H9 (cell line): Measurements from ENCODE around the gene DENND1C. TPM values are rescaled to one million over a fixed set of nuclear protein-coding genes. Genes with fewer than 3 reads are reported as not detected.

ENCODE experiments used
- DNase-seq: peaks from one replicate; pipeline ENCODE4 v3.0.0-alpha.2; 2017
- H2AFZ ChIP-seq: one replicate; pipeline ENCODE4 v1.6.1; 2013; ENCODE audit warnings: mild to moderate bottlenecking, low read length, control low read depth, moderate library complexity
- H2AK5ac ChIP-seq: 2 replicates; pipeline ENCODE4 v1.6.1; 2013; ENCODE audit warnings: low read length, control low read depth, mixed read lengths; ENCODE audit not compliant: insufficient read length
- H2BK120ac ChIP-seq: one replicate; pipeline ENCODE4 v1.6.1; 2013; ENCODE audit warnings: low read depth, mild to moderate bottlenecking, low read length, control low read depth, inconsistent platforms; ENCODE audit not compliant: poor library complexity, severe bottlenecking
- H2BK12ac ChIP-seq: 2 replicates; pipeline ENCODE4 v1.6.1; 2013; ENCODE audit warnings: low read length, control low read depth, mixed read lengths, low read depth; ENCODE audit not compliant: insufficient read length
- H2BK15ac ChIP-seq: 2 replicates; pipeline ENCODE4 v1.6.1; 2013; ENCODE audit warnings: low read depth, low read length, control low read depth
- H2BK20ac ChIP-seq: one replicate; pipeline ENCODE4 v1.6.1; 2013; ENCODE audit warnings: low read depth, mild to moderate bottlenecking, low read length, control low read depth, inconsistent platforms; ENCODE audit not compliant: poor library complexity, severe bottlenecking
- H2BK5ac ChIP-seq: 2 replicates; pipeline ENCODE4 v1.6.1; 2013; ENCODE audit warnings: low read length, control low read depth, mixed read lengths; ENCODE audit not compliant: insufficient read length
- H3K14ac ChIP-seq: 2 replicates; pipeline ENCODE4 v1.6.1; 2013; ENCODE audit warnings: low read length, control low read depth; ENCODE audit not compliant: insufficient read depth
- H3K18ac ChIP-seq: 2 replicates; pipeline ENCODE4 v1.6.1; 2013; ENCODE audit warnings: low read depth, mild to moderate bottlenecking, mixed read lengths, low read length, control low read depth; ENCODE audit not compliant: insufficient read length
- H3K23ac ChIP-seq: 2 replicates; pipeline ENCODE4 v1.6.1; 2013; ENCODE audit warnings: low read length, control low read depth, mixed read lengths, low read depth; ENCODE audit not compliant: insufficient read length
- H3K23me2 ChIP-seq: 2 replicates; pipeline ENCODE4 v1.6.1; 2013; ENCODE audit warnings: low read depth, mild to moderate bottlenecking, mixed read lengths, low read length, control low read depth; ENCODE audit not compliant: insufficient read length, poor library complexity, severe bottlenecking
- H3K27ac ChIP-seq: 2 replicates; pipeline ENCODE4 v1.5.1; 2013; ENCODE audit warnings: low read length, control low read depth, mixed read lengths, low read depth; ENCODE audit not compliant: insufficient read length
- H3K27me3 ChIP-seq: 2 replicates; pipeline ENCODE4 v1.6.1; 2013; ENCODE audit warnings: low read length, control low read depth, inconsistent platforms; ENCODE audit not compliant: insufficient read depth
- H3K4ac ChIP-seq: 2 replicates; pipeline ENCODE4 v1.6.1; 2013; ENCODE audit warnings: low read depth, mild to moderate bottlenecking, control low read depth, inconsistent platforms, low read length, moderate library complexity
- H3K4me1 ChIP-seq: 2 replicates; pipeline ENCODE4 v1.6.1; 2013; ENCODE audit warnings: low read length, control low read depth, inconsistent platforms; ENCODE audit not compliant: insufficient read depth
- H3K4me2 ChIP-seq: 2 replicates; pipeline ENCODE4 v1.6.1; 2013; ENCODE audit warnings: low read length, control low read depth, mixed read lengths; ENCODE audit not compliant: insufficient read length, insufficient read depth
- H3K56ac ChIP-seq: 2 replicates; pipeline ENCODE4 v1.6.1; 2013; ENCODE audit warnings: low read depth, mild to moderate bottlenecking, mixed read lengths, low read length, control low read depth; ENCODE audit not compliant: insufficient read length
- H3K79me1 ChIP-seq: 2 replicates; pipeline ENCODE4 v1.6.1; 2013; ENCODE audit warnings: low read depth, mild to moderate bottlenecking, moderate library complexity, low read length, control low read depth, inconsistent platforms; ENCODE audit not compliant: insufficient read depth, poor library complexity, severe bottlenecking
- H3K79me2 ChIP-seq: 2 replicates; pipeline ENCODE4 v1.6.1; 2013; ENCODE audit warnings: low read length, control low read depth, inconsistent platforms; ENCODE audit not compliant: insufficient read depth
- H3K9ac ChIP-seq: 2 replicates; pipeline ENCODE4 v1.6.1; 2013; ENCODE audit warnings: low read length, control low read depth, mixed read lengths; ENCODE audit not compliant: insufficient read length; ENCODE audit errors: extremely low read depth
- H3K9me3 ChIP-seq: one replicate; pipeline ENCODE4 v1.6.1; 2013; ENCODE audit warnings: low read depth, low read length, inconsistent platforms; ENCODE audit not compliant: control insufficient read depth
- H3T11ph ChIP-seq: one replicate; pipeline ENCODE4 v1.6.1; 2013; ENCODE audit warnings: mild to moderate bottlenecking, low read length, control low read depth, inconsistent platforms
- H4K20me1 ChIP-seq: one replicate; pipeline ENCODE4 v1.6.1; 2013; ENCODE audit not compliant: control insufficient read depth, insufficient read length, insufficient read depth
- H4K5ac ChIP-seq: 2 replicates; pipeline ENCODE4 v1.6.1; 2013; ENCODE audit warnings: low read depth, mild to moderate bottlenecking, mixed read lengths, low read length, control low read depth; ENCODE audit not compliant: insufficient read length
- H4K8ac ChIP-seq: replicated peaks from 2 replicates; pipeline ENCODE4 v1.6.1; 2013; ENCODE audit warnings: low read length, control low read depth, mixed read lengths, low read depth; ENCODE audit not compliant: insufficient read length
- H4K91ac ChIP-seq: 2 replicates; pipeline ENCODE4 v1.6.1; 2013; ENCODE audit warnings: low read depth, mild to moderate bottlenecking, moderate library complexity, mixed read lengths, low read length, control low read depth; ENCODE audit not compliant: insufficient read length
- H3K27ac Mint-ChIP-seq, 3 experiments: 2 replicates in 2 of 3; 3 replicates in 1 of 3; pipeline ENCODE4 v1.8.0; 2020 to 2021; ENCODE audit warnings: mixed read lengths in 3 of 3, mild to moderate bottlenecking in 1 of 3, moderate library complexity in 1 of 3
- H3K27me3 Mint-ChIP-seq: 2 replicates; pipeline ENCODE4 v1.8.0; 2021; ENCODE audit warnings: low read depth, mild to moderate bottlenecking, moderate library complexity, mixed read lengths
- H3K36me3 Mint-ChIP-seq, 3 experiments: 2 replicates in 2 of 3; 3 replicates in 1 of 3; pipeline ENCODE4 v1.8.0; 2020 to 2021; ENCODE audit warnings: low read depth in 3 of 3, mixed read lengths in 3 of 3; ENCODE audit not compliant: insufficient read depth in 1 of 3
- H3K4me1 Mint-ChIP-seq, 2 experiments: 2 replicates each; pipeline ENCODE4 v1.8.0; 2020; ENCODE audit warnings: mixed read lengths in 2 of 2
- H3K4me3 Mint-ChIP-seq, 2 experiments: 2 replicates in 1 of 2; 3 replicates in 1 of 2; pipeline ENCODE4 v1.8.0; 2020 to 2021; ENCODE audit warnings: mild to moderate bottlenecking in 2 of 2, mixed read lengths in 2 of 2, moderate library complexity in 1 of 2
- H3K9me3 Mint-ChIP-seq, 2 experiments: 2 replicates in 1 of 2; 3 replicates in 1 of 2; pipeline ENCODE4 v1.8.0; 2020; ENCODE audit warnings: mild to moderate bottlenecking in 2 of 2, mixed read lengths in 2 of 2, moderate library complexity in 1 of 2
- WGBS: extraction: QIAGEN DNeasy Blood & Tissue Kit; methylation state at CpG from one replicate; pipeline ENCODE4 v1.1.7; 2013; ENCODE audit warnings: missing lambda C conversion rate, low lambda C conversion rate, mixed read lengths; ENCODE audit not compliant: insufficient read length; ENCODE audit errors: extremely low coverage; 5-methylcytosine and 5-hydroxymethylcytosine counted together
- total RNA-seq: library from RNA; stranded (reverse); gene quantifications from 2 replicates; pipeline ENCODE4 v1.2.1, GENCODE V29; 2021
- TF ChIP-seq, protein P1 (sequence below): fragments of 200-600 bp; sonication (generic); conservative IDR thresholded peaks from 3 replicates; pipeline ENCODE4 v1.8.0; 2021; ENCODE audit warnings: antibody characterized with exemption, mild to moderate bottlenecking

Gene DENND1C
- total RNA-seq, 1 experiment from 2014 or later, result 2.4 TPM

DNA sequence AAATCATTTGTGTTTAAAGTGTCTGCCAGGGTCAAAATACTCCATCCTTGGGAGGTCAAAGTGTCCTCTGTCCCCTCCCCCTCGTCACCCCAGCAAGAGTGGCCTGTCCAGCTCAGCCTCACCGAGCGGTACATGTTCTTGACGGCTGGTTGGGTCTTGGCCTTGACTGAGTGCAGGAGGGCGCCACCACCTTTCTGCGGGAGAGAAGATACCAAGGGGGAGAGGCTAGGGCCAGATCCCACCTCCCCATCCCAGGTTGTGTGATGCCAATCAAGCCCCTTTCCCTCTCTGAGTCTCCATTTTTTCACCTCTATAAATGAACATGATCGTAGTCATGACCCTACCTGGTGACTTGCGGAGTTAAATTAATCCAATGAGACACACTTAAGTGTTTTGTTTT lies 11.4 kb downstream of the DENND1C start:
- no peak overlapping the region for H3K23ac ChIP-seq
- no peak overlapping the region for H3K18ac ChIP-seq
- H2BK5ac ChIP-seq, result no peak overlapping the region
- H3K27ac ChIP-seq, result no peak overlapping the region
- no peaks in the 10 kb centered on the region for H3K79me2 ChIP-seq
- TF ChIP-seq, protein P1, sequence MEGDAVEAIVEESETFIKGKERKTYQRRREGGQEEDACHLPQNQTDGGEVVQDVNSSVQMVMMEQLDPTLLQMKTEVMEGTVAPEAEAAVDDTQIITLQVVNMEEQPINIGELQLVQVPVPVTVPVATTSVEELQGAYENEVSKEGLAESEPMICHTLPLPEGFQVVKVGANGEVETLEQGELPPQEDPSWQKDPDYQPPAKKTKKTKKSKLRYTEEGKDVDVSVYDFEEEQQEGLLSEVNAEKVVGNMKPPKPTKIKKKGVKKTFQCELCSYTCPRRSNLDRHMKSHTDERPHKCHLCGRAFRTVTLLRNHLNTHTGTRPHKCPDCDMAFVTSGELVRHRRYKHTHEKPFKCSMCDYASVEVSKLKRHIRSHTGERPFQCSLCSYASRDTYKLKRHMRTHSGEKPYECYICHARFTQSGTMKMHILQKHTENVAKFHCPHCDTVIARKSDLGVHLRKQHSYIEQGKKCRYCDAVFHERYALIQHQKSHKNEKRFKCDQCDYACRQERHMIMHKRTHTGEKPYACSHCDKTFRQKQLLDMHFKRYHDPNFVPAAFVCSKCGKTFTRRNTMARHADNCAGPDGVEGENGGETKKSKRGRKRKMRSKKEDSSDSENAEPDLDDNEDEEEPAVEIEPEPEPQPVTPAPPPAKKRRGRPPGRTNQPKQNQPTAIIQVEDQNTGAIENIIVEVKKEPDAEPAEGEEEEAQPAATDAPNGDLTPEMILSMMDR, result no peak
- H2BK15ac ChIP-seq, result no peak overlapping the region
- no peak overlapping the region for H3K4ac ChIP-seq
- H4K5ac ChIP-seq, result no peak overlapping the region
- H3K9ac ChIP-seq, result no peak overlapping the region
- Mint-ChIP-seq H3K36me3 (peaks cover 0 to 30% (median 20%) of the 10 kb centered on the region in 3 experiments; a peak in 6 of 7 replicates), H3K27ac (0 out of 7 replicates have a peak overlapping the region, but pooled peaks of 1 of the 3 experiments have one; percentile 53), H3K4me3 (peak overlapping the region in 1 of 2 experiments; percentile 3; a peak in 1 of 5 replicates), H3K27me3 (peaks cover 13% of the 10 kb centered on the region), H3K9me3 (no peaks in the 10 kb centered on the region), H3K4me1 (peaks cover 11 to 29% of the 10 kb centered on the region in 2 experiments)
- H4K8ac ChIP-seq, result no peak overlapping the region
- no CpG with 5 or more reads among the region's 8 CpGs for WGBS
- H4K91ac ChIP-seq, result no peak overlapping the region
- H3K56ac ChIP-seq, result no peak overlapping the region
- no peak overlapping the region for H2BK12ac ChIP-seq
- no peaks in the 10 kb centered on the region; the same call in 1 of the 2 replicates for H3K27me3 ChIP-seq
- no peak overlapping the region for H3K4me2 ChIP-seq
- H3K23me2 ChIP-seq, result peaks cover 1% of the 10 kb centered on the region
- H2AK5ac ChIP-seq, result no peak overlapping the region
- DNase-seq, result peak; percentile 43
- no peaks in the 10 kb centered on the region for H3K4me1 ChIP-seq
- no peak overlapping the region for H3K14ac ChIP-seq
- no peaks in the 10 kb centered on the region for H3K9me3 ChIP-seq
- no peak overlapping the region for H2AFZ ChIP-seq
- no peak overlapping the region for H2BK20ac ChIP-seq
- H3T11ph ChIP-seq, result no peak overlapping the region
- no peak overlapping the region for H2BK120ac ChIP-seq
- no peaks in the 10 kb centered on the region for H4K20me1 ChIP-seq
- no peaks in the 10 kb centered on the region for H3K79me1 ChIP-seq
